Mesodermal cell (in vitro differentiated cells): ENCODE results near the gene PRKAB1.
"Not testable (repeated sequence)": the region's sequence is repeated elsewhere in the genome, so short reads cannot be mapped to it uniquely, and the experiment has no call there.

Experiments used
- H3K27ac ChIP-seq: 2 replicates; pipeline ENCODE4 v1.7.0; 2013; ENCODE audit warnings: mild to moderate bottlenecking, low read depth, low read length, moderate library complexity; ENCODE audit not compliant: severe bottlenecking
- H3K36me3 ChIP-seq: 2 replicates; pipeline ENCODE4 v1.7.1; 2013; ENCODE audit warnings: mild to moderate bottlenecking, low read length, moderate library complexity; ENCODE audit not compliant: control insufficient read depth, insufficient read depth
- H3K4me1 ChIP-seq: one replicate; pipeline ENCODE4 v1.7.1; 2013; ENCODE audit warnings: mild to moderate bottlenecking, low read length; ENCODE audit not compliant: insufficient read depth, control insufficient read depth, poor library complexity, severe bottlenecking
- H3K4me3 ChIP-seq: 2 replicates; pipeline ENCODE4 v1.7.0; 2013; ENCODE audit warnings: low read length, control low read depth, mild to moderate bottlenecking; ENCODE audit not compliant: insufficient read depth, poor library complexity, severe bottlenecking; ENCODE audit errors: extremely low read depth
- H3K9me3 ChIP-seq: 2 replicates; pipeline ENCODE4 v1.7.1; 2013; ENCODE audit warnings: mild to moderate bottlenecking, low read length, moderate library complexity; ENCODE audit not compliant: control insufficient read depth
- WGBS, 2 experiments: methylation state at CpG; one replicate each; pipeline ENCODE4 v1.1.5; 2013; ENCODE audit warnings: missing lambda C conversion rate in 2 of 2; ENCODE audit not compliant: insufficient coverage in 2 of 2; 5-methylcytosine and 5-hydroxymethylcytosine counted together

The PRKAB1 gene

GRCh38 chr12:119694111-119694510, 26.2 kb downstream of the PRKAB1 start:
- H3K36me3 ChIP-seq, result peaks cover 64% of the 10 kb centered on the region
- no peak overlapping the region for H3K4me3 ChIP-seq
- no peaks in the 10 kb centered on the region for H3K9me3 ChIP-seq
- H3K4me1 ChIP-seq, result no peaks in the 10 kb centered on the region
- WGBS, 2 experiments, result 92 to 100% methylated on average over 5 to 6 of the region's 6 CpGs
- no peak overlapping the region for H3K27ac ChIP-seq

- no peak overlapping the region for H3K27ac ChIP-seq
- no peak overlapping the region for H3K4me3 ChIP-seq
- H3K36me3 ChIP-seq, result peaks cover 64% of the 10 kb centered on the region
- 75% methylated on average over 4 of the region's 4 CpGs; no CpG with 5 or more reads in 1 of the 2 experiments for WGBS, 2 experiments
- no peaks in the 10 kb centered on the region for H3K9me3 ChIP-seq
- no peaks in the 10 kb centered on the region for H3K4me1 ChIP-seq
Observed at GRCh38 chr12:119695034-119695433, 27.1 kb downstream of the PRKAB1 start.

DNA sequence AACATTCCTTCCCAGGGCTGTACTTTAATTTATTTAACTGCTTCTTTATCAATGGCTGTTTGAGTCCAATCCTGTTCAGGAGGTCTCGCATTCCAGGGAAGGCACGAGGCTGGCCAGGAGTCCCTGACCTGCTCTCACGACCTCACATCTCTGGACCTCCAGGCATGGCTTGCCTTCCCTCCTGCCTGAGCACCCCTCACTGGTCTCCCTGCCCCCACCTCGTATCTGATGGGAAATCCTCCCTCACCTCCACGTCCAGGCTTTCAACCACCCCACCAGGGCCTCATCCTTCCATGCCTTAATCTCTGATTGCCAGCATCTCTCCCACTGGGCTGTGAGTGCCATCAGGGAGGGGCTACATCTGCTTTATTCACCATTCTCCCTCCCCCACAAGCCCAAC, 29.0 kb downstream of the PRKAB1 start:
- WGBS, 2 experiments, result 84 to 90% methylated on average over 3 to 5 of the region's 5 CpGs
- H3K36me3 ChIP-seq, result peaks cover 61% of the 10 kb centered on the region
- H3K27ac ChIP-seq, result no peak overlapping the region
- H3K9me3 ChIP-seq, result no peaks in the 10 kb centered on the region
- H3K4me3 ChIP-seq, result no peak overlapping the region
- H3K4me1 ChIP-seq, result no peaks in the 10 kb centered on the region

DNA sequence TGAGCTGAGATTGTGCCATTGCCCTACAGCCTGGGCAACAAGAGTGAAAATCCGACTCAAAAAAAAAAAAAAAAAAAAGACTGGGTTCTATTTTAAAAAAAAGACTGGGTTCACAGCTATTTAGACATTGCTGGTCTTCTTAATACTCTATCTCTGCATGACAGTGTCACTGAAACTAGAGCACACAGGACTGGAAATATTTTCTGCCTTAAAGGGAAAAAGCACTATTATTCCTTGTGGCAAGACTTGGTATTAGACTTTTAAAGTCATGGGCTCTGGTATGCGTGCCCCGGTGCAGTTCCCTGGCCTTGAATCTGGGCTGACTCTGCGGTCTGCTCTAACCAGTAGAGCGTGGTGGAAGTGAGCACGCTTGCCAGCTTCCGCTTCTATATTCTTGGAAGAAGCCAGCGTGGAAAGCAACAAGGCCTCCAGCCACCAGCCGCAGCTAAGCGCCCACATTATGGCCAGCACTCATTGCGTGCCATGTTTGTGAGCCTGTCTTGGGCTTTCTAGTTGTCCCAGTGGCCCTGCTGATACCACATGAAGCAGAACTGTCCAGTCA, 31.3 kb downstream of the PRKAB1 start:
- Histone ChIP-seq H3K4me3 (no peak overlapping the region), H3K36me3 (peaks cover 53% of the 10 kb centered on the region), H3K27ac (no peak overlapping the region), H3K9me3 (no peaks in the 10 kb centered on the region), H3K4me1 (no peaks in the 10 kb centered on the region)
- WGBS, 2 experiments, result 93 to 96% methylated on average over 10 of the region's 11 CpGs

DNA sequence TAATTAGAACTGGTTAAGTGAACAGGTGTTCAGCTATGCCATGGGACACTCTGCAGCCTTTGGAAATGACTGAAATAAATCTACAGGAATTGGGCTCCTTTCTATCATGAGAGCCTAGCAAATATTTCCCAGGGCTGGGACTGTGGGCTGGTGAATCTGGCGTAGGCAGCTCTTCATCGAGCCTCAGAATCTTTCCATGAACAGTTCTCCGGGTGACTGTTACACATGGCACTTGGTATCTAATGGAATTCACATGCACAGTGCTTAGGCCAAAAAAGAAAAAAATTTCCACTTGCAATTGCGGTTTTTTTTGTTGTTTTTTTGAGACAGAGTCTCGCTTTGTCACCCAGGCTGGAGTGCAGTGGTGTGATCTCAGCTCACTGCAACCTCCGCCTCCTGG, 32.1 kb downstream of the PRKAB1 start:
- no peaks in the 10 kb centered on the region for H3K9me3 ChIP-seq
- no peaks in the 10 kb centered on the region for H3K4me1 ChIP-seq
- WGBS, 2 experiments, result 90 to 100% methylated on average over 3 to 5 of the region's 6 CpGs
- H3K4me3 ChIP-seq, result no peak overlapping the region
- no peak overlapping the region for H3K27ac ChIP-seq
- peaks cover 52% of the 10 kb centered on the region for H3K36me3 ChIP-seq

GRCh38 chr12:119704065-119704747, 36.3 kb downstream of the PRKAB1 start:
- H3K4me1 ChIP-seq, result no peaks in the 10 kb centered on the region
- H3K27ac ChIP-seq, result no peak overlapping the region
- H3K9me3 ChIP-seq, result no peaks in the 10 kb centered on the region
- peaks cover 61% of the 10 kb centered on the region for H3K36me3 ChIP-seq
- WGBS, 2 experiments, result 95 to 97% methylated on average over 14 to 16 of the region's 16 CpGs
- H3K4me3 ChIP-seq, result no peak overlapping the region

- H3K4me3 ChIP-seq, result no peak overlapping the region
- H3K27ac ChIP-seq, result no peak overlapping the region
- H3K4me1 ChIP-seq, result no peaks in the 10 kb centered on the region
- H3K9me3 ChIP-seq, result no peaks in the 10 kb centered on the region
- WGBS, 2 experiments, result 91 to 98% methylated on average over 3 to 4 of the region's 7 CpGs
- peaks cover 61% of the 10 kb centered on the region for H3K36me3 ChIP-seq
Observed at GRCh38 chr12:119705182-119705581, 37.2 kb downstream of the PRKAB1 start.

DNA sequence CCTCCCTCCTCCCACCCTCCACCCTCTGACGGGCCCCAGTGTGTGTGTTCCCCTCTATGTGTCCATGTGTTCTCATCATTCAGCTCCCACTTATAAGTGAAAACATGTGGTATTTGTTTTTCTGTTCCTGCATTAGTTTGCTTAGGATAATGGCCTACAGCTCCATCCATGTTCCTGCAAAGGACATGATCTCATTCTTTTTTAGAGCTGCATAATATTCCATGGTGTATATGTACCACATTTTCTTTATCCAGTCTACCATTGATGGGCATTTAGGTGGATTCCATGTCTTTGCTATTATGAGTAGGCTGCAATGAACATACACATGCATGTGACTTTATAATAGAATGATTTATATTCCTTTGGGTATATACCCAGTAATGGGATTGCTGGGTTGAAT, 38.5 kb downstream of the PRKAB1 start:
- not testable (repeated sequence) for H3K9me3 ChIP-seq, H3K4me1 ChIP-seq, H3K27ac ChIP-seq, H3K4me3 ChIP-seq
- WGBS, 2 experiments, result 100% methylated on average over 1 of the region's 1 CpG; no CpG with 5 or more reads in 1 of the 2 experiments
- H3K36me3 ChIP-seq, result peaks cover 63% of the 10 kb centered on the region

DNA sequence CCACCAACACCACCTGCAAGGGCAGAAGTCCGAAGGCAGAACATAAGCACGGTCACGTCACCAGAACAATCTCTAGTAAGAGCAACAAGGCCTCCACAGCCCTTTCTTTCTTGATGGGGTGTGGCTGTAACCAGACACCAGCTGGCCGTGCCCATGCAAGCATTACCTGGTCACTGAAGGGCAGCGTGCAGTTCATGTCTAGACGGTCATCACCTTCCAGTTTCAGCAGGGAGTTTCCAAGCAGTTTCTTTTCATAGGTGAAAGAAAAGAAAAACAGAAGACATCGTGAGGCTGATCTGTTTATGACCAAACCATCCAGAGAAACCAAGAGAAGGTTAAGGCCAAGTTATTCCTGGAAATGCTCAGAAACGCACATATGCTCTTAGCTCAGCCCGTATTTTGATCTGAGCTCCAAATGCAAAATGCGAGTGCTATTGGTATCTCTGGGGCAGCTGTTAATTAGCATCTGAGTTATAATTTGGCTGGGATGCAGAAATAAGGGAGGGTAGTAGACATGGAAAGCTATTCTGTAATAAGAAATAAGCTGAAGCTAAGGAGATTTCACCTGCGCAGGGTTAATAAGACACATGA, 42.5 kb downstream of the PRKAB1 start:
- WGBS, 2 experiments, result 95 to 96% methylated on average over 9 to 10 of the region's 11 CpGs
- H3K27ac ChIP-seq, result no peak overlapping the region
- no peaks in the 10 kb centered on the region for H3K4me1 ChIP-seq
- no peak overlapping the region for H3K4me3 ChIP-seq
- peaks cover 89% of the 10 kb centered on the region for H3K36me3 ChIP-seq
- no peaks in the 10 kb centered on the region for H3K9me3 ChIP-seq

GRCh38 chr12:119710965-119711551, 43.1 kb downstream of the PRKAB1 start:
- Histone ChIP-seq H3K4me1 (peaks cover 4% of the 10 kb centered on the region), H3K36me3 (peaks cover 91% of the 10 kb centered on the region), H3K27ac (no peak overlapping the region), H3K9me3 (no peaks in the 10 kb centered on the region), H3K4me3 (no peak overlapping the region)
- 96 to 98% methylated on average over 11 to 14 of the region's 15 CpGs for WGBS, 2 experiments

- peaks cover 7% of the 10 kb centered on the region for H3K4me1 ChIP-seq
- no peak overlapping the region for H3K4me3 ChIP-seq
- 97 to 98% methylated on average over 4 of the region's 4 CpGs for WGBS, 2 experiments
- peaks cover 85% of the 10 kb centered on the region for H3K36me3 ChIP-seq
- H3K27ac ChIP-seq, result no peak overlapping the region
- H3K9me3 ChIP-seq, result no peaks in the 10 kb centered on the region
Observed at GRCh38 chr12:119711693-119712092, 43.8 kb downstream of the PRKAB1 start.
